ENCODE measurements around the gene PHPT1. TPM values are rescaled to one million over a fixed set of nuclear protein-coding genes. Genes with fewer than 3 reads are reported as not detected.
"Not testable (repeated sequence)": the region's sequence is repeated elsewhere in the genome, so short reads cannot be mapped to it uniquely, and the experiment has no call there.

Gene PHPT1
- total RNA-seq, 5 donors from 2014 or later (not counting 1 experiment from before 2014, with no cell fraction given) = 23.3 to 56.8 (median 43.5) TPM

DNA sequence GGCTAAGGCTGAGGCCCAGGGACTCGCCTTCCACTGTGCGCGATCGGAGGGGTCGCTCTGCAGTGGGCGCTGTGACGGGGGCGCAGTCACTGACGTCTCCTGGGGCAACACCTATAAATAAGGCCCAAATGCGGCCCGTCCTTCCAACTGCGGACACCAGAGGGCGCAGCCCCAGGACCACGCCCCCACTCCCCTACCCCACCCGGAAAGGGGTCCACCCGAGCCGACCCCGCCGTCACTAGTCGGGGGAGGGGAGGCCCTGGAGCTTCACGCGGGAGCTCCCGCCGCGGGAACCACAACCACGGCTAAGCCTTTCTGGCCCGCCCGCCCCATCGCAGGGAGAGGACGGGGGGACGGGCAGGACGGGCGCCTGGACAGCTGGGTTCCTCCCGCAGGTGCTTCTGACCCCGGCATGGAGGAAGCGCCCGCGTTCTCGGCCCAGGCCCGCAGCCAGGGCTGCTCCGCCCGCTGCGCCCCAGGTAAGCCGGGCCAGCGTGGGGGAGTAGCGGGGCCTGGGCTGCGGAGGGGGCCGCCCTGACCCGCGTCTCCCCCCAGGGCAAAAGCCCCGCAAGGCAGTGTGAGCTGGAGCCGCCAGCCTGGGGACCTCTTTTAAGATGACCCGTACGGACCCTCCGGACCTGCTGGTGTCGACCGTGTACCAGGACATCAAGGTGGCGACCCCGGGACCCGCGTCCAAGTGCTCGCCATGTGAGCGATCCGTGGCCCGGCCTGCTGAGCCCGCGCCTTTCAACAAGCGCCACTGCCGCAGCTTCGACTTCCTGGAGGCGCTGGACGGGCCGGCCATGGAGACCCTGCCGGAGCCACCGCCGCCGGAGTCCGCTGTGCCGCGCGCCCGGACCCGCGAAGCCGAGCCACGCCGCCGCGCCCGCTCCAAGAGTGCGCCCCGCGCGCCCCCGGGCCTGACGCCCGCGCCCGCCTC is 5.1 kb upstream of the PHPT1 start:
- H3K27ac Mint-ChIP-seq, POLR2A ChIA-PET: not testable (repeated sequence)
- CTCF ChIA-PET = interaction anchor here (0.7 to 2.1 kb wide), 4 partner anchors 36 to 191 kb away, joined by 3 to 8 read pairs (median 6); partner anchors contain the start of gene RABL6 (in 1 of the 2)

DNA sequence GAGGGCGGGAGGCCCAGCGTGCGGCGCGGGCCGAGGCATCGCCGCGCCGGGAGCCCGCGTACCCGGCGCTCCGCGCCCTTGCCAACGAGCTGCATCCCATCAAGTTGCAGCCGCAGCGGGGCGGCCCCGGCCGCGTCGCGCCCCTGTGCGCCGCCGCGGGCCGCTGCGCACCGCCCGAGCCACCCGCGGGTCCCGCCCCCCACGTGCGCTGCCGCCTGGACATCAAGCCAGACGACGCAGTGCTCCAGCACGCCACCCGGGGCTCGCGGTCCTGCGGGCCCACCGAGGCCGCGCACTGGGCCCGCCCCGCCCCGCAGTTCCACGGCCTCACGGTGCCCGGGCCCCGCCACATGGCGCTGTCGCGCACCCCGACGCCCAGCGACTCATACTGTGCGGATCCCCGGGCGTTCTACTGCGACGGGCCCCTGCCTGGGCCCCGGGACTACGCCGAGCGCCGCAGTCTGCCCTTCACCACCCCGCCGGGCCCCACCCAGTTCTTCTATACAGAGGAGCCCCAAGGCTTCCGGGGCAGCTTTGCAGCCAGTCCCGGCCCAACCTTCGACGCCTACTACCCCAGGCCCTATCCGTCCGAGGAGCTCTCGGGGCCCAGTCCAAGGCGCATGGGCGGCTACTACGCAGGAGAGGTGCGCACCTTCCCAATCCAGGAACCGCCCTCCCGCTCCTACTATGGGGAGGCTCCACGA is 4.3 kb upstream of the PHPT1 start:
- no peak overlapping the region for H3K4me3 ChIP-seq (ENCODE audit: control insufficient read depth in 1 of 2, extremely low read depth in 1 of 2, low read length in 1 of 2)
- 23% methylated on average over 88 of the region's 88 CpGs for WGBS (ENCODE audit: insufficient coverage)
- no peak overlapping the region for H3K27ac ChIP-seq (ENCODE audit: low read length)
- Mint-ChIP-seq H3K27ac (no peak overlapping the region), H3K36me3 (no peaks in the 10 kb centered on the region), H3K9me3 (no peaks in the 10 kb centered on the region), H3K4me1 (peaks cover 7 to 34% (median 26%) of the 10 kb centered on the region in 3 donors), H3K27me3 (peaks cover 6 to 24% of the 10 kb centered on the region in 2 donors), H3K4me3 (peak overlapping the region in 2 of 3 donors; percentile 13 to 54)
- DNase-seq (peak in 1 of 35 experiments; percentile 29), ATAC-seq (replicated peaks in 1 of 4) (no peak)
- H3K36me3 ChIP-seq (ENCODE audit: control insufficient read depth in 2 of 2, extremely low read depth in 1 of 2, insufficient read depth in 1 of 2, low read length in 1 of 2) = peaks cover 3 to 7% of the 10 kb centered on the region in 2 donors
- ChIA-PET POLR2A (no interaction called here), CTCF (no interaction called here)
- peaks cover 0 to 44% of the 10 kb centered on the region in 2 experiments for H3K27me3 ChIP-seq (replicated peaks in 1 of 2; ENCODE audit: control insufficient read depth in 2 of 2, extremely low read depth in 1 of 2, insufficient read depth in 2 of 2, low read length in 1 of 2)
- no peaks in the 10 kb centered on the region for H3K9me3 ChIP-seq
- peaks cover 14 to 70% of the 10 kb centered on the region in 2 experiments for H3K4me1 ChIP-seq (ENCODE audit: control insufficient read depth in 1 of 2, extremely low read depth in 1 of 2, insufficient read depth in 2 of 2, low read length in 2 of 2)

More for the DNA sequence above, 5.1 kb upstream of the PHPT1 start:
- H3K27ac ChIP-seq (ENCODE audit: low read length); H3K9me3 ChIP-seq; H3K36me3 ChIP-seq (ENCODE audit: control insufficient read depth in 2 of 2, extremely low read depth in 1 of 2, insufficient read depth in 1 of 2, low read length in 1 of 2); H3K36me3 Mint-ChIP-seq; H3K9me3 Mint-ChIP-seq: not testable (repeated sequence)
- WGBS (ENCODE audit: insufficient coverage) = 10% methylated on average over 94 of the region's 99 CpGs
- peak overlapping the region; percentile 57 to 64 (median 58) for H3K4me3 Mint-ChIP-seq
- H3K4me1 Mint-ChIP-seq = peaks cover 7 to 29% (median 23%) of the 10 kb centered on the region in 3 donors
- Histone ChIP-seq H3K4me3 (ENCODE audit: control insufficient read depth in 1 of 2, extremely low read depth in 1 of 2, low read length in 1 of 2) (peak overlapping the region in 1 of 2 donors; percentile 37), H3K27me3 (replicated peaks in 1 of 2; ENCODE audit: control insufficient read depth in 2 of 2, extremely low read depth in 1 of 2, insufficient read depth in 2 of 2, low read length in 1 of 2) (peaks cover 0 to 44% of the 10 kb centered on the region in 2 experiments), H3K4me1 (ENCODE audit: control insufficient read depth in 1 of 2, extremely low read depth in 1 of 2, insufficient read depth in 2 of 2, low read length in 2 of 2) (peaks cover 13 to 65% of the 10 kb centered on the region in 2 experiments)
- ATAC-seq (replicated peaks in 1 of 4) (peak in 1 of 4 experiments; percentile 32), DNase-seq (peak in 27 of 35 experiments; percentile 29 to 70 (median 55))
- peaks cover 6 to 24% of the 10 kb centered on the region in 2 donors for H3K27me3 Mint-ChIP-seq

DNA sequence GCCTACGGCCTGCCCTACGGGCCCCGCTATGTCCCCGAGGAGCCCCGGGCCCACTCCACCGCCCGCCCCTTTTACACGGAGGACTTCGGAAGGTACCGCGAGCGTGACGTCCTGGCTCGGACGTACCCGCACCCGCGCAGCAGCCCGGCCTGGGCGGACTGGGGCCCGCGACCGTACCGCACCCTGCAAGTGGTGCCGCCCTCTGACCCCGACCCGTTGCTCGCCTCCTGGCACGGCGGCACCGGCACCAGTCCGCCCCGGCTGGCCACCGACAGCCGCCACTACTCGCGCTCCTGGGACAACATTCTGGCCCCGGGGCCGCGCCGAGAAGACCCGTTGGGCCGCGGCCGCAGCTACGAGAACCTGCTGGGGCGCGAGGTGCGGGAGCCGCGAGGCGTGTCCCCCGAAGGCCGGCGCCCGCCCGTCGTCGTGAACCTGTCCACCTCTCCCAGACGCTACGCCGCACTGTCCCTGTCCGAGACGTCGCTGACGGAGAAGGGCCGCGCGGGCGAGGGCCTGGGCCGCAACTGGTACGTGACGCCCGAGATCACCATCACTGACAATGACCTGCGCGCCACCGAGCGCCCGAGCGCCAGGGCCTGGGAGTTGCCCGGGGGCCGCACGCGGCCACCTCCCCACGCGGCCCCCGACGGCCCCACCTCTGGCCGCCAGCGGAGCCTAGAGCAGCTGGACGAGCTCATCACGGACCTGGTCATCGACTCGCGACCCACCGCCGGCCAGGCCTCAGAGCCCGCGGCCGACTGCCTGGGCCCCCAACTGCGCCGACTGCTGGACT is 3.5 kb upstream of the PHPT1 start:
- no peaks in the 10 kb centered on the region for H3K9me3 ChIP-seq
- no peak overlapping the region for H3K4me3 ChIP-seq (ENCODE audit: control insufficient read depth in 1 of 2, extremely low read depth in 1 of 2, low read length in 1 of 2)
- CTCF ChIA-PET = no interaction called here
- H3K36me3 Mint-ChIP-seq = no peaks in the 10 kb centered on the region
- ATAC-seq (replicated peaks in 1 of 4) (no peak), DNase-seq (no peak)
- H3K27ac Mint-ChIP-seq = no peak overlapping the region
- no peaks in the 10 kb centered on the region for H3K9me3 Mint-ChIP-seq
- POLR2A ChIA-PET = no interaction called here
- peaks cover 16 to 77% of the 10 kb centered on the region in 2 experiments for H3K4me1 ChIP-seq (ENCODE audit: control insufficient read depth in 1 of 2, extremely low read depth in 1 of 2, insufficient read depth in 2 of 2, low read length in 2 of 2)
- peaks cover 6 to 24% of the 10 kb centered on the region in 2 donors for H3K27me3 Mint-ChIP-seq
- H3K4me3 Mint-ChIP-seq = peak overlapping the region in 1 of 3 donors; percentile 88
- H3K4me1 Mint-ChIP-seq = peaks cover 7 to 36% (median 26%) of the 10 kb centered on the region in 3 donors
- H3K27me3 ChIP-seq (replicated peaks in 1 of 2; ENCODE audit: control insufficient read depth in 2 of 2, extremely low read depth in 1 of 2, insufficient read depth in 2 of 2, low read length in 1 of 2) = peaks cover 0 to 44% of the 10 kb centered on the region in 2 experiments
- WGBS (ENCODE audit: insufficient coverage) = 43% methylated on average over 102 of the region's 102 CpGs
- no peak overlapping the region for H3K27ac ChIP-seq (ENCODE audit: low read length)
- H3K36me3 ChIP-seq (ENCODE audit: control insufficient read depth in 2 of 2, extremely low read depth in 1 of 2, insufficient read depth in 1 of 2, low read length in 1 of 2) = peaks cover 0 to 2% of the 10 kb centered on the region in 2 donors

DNA sequence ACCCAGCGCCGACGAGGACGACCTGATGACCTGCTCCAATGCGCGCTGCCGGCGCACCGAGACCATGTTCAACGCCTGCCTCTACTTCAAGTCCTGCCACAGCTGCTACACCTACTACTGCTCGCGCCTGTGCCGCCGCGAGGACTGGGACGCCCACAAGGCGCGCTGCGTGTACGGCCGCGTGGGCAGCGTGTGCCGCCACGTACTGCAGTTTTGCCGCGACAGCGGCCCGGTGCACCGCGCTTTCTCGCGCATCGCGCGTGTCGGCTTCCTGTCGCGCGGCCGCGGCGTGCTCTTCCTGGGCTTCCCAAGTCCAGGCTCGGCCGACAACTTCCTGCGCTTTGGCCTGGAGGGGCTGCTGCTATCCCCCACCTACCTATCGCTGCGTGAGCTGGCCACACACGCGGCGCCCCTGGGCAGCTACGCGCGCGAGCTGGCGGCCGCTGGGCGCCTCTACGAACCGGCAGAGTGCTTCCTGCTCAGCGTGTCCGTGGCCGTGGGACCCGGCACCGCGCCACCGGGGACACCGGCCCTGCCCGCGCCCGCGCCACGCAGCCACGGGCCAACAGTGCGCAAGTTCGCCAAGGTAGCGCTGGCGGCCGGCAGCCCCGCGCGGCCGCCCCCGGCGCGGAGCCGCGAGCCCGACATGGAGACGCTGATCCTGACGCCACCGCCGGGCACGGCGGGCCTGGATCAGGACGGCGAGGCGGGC is 2.7 kb upstream of the PHPT1 start:
- Mint-ChIP-seq H3K4me3 (peak overlapping the region in 2 of 3 donors; percentile 51 to 88), H3K4me1 (peaks cover 7 to 33% (median 26%) of the 10 kb centered on the region in 3 donors), H3K27ac (no peak overlapping the region), H3K27me3 (peaks cover 6 to 24% of the 10 kb centered on the region in 2 donors), H3K9me3 (no peaks in the 10 kb centered on the region), H3K36me3 (no peaks in the 10 kb centered on the region)
- 12% methylated on average over 98 of the region's 98 CpGs for WGBS (ENCODE audit: insufficient coverage)
- ATAC-seq (replicated peaks in 1 of 4) (no peak), DNase-seq (peak in 1 of 35 experiments; percentile 34)
- H3K4me3 ChIP-seq (ENCODE audit: control insufficient read depth in 1 of 2, extremely low read depth in 1 of 2, low read length in 1 of 2) = peak overlapping the region in 1 of 2 donors; percentile 1
- no peaks in the 10 kb centered on the region for H3K9me3 ChIP-seq
- H3K36me3 ChIP-seq (ENCODE audit: control insufficient read depth in 2 of 2, extremely low read depth in 1 of 2, insufficient read depth in 1 of 2, low read length in 1 of 2) = no peaks in the 10 kb centered on the region
- peaks cover 0 to 44% of the 10 kb centered on the region in 2 experiments for H3K27me3 ChIP-seq (replicated peaks in 1 of 2; ENCODE audit: control insufficient read depth in 2 of 2, extremely low read depth in 1 of 2, insufficient read depth in 2 of 2, low read length in 1 of 2)
- H3K4me1 ChIP-seq (ENCODE audit: control insufficient read depth in 1 of 2, extremely low read depth in 1 of 2, insufficient read depth in 2 of 2, low read length in 2 of 2) = peaks cover 16 to 77% of the 10 kb centered on the region in 2 experiments
- POLR2A ChIA-PET = no interaction called here
- no peak overlapping the region for H3K27ac ChIP-seq (ENCODE audit: low read length)
- CTCF ChIA-PET = interaction anchor here in 1 of 2 donors (0.6 kb wide), 1 partner anchor 40 kb away, joined by 5 read pairs; the partner anchor contains the start of gene TRAF2

DNA sequence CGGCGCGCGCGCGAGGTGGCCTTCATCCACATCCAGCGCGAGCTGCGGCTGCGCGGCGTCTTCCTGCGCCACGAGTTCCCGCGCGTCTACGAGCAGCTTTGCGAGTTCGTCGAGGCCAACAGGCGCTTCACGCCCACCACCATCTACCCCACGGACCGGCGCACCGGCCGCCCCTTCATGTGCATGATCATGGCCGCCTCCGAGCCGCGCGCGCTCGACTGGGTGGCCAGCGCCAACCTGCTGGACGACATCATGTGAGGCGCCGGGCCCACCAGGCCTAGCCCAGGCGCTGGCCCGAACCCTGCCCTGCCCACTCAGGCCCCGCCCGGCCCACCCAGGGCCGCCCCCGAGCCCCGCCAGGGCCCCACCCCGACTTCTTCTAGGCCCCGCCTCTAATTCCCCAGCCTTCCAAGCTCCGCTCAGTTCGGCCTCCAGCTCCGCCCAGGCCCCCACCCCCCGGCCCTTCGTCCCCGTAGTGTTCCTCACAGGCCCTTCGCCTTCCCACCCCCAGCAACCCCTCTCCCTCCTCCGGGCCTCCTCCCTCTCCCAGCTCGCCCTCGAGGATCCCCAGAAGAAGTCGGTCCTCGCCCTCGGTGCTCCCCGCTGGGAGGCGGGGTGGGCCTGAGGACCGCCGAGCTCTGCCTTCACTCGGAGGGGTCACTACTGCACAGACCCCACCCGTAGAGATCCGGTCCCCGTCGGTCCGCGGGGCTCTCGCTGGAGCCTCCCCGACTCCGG is 2.0 kb upstream of the PHPT1 start:
- Mint-ChIP-seq H3K36me3 (no peaks in the 10 kb centered on the region), H3K27me3 (peaks cover 6 to 24% of the 10 kb centered on the region in 2 donors), H3K4me3 (peak overlapping the region; percentile 73 to 88 (median 86)), H3K9me3 (no peaks in the 10 kb centered on the region), H3K27ac (peak overlapping the region in 1 of 2 donors; percentile 61), H3K4me1 (peaks cover 7 to 31% (median 23%) of the 10 kb centered on the region in 3 donors)
- peak in 2 of 35 experiments; percentile 20 to 38 for DNase-seq
- POLR2A ChIA-PET = no interaction called here
- no peak for ATAC-seq (replicated peaks in 1 of 4)
- Histone ChIP-seq H3K4me1 (ENCODE audit: control insufficient read depth in 1 of 2, extremely low read depth in 1 of 2, insufficient read depth in 2 of 2, low read length in 2 of 2) (peaks cover 16 to 70% of the 10 kb centered on the region in 2 experiments), H3K36me3 (ENCODE audit: control insufficient read depth in 2 of 2, extremely low read depth in 1 of 2, insufficient read depth in 1 of 2, low read length in 1 of 2) (peaks cover 0 to 2% of the 10 kb centered on the region in 2 donors), H3K4me3 (ENCODE audit: control insufficient read depth in 1 of 2, extremely low read depth in 1 of 2, low read length in 1 of 2) (peak overlapping the region; percentile 77 to 92), H3K27ac (ENCODE audit: low read length) (no peak overlapping the region), H3K27me3 (replicated peaks in 1 of 2; ENCODE audit: control insufficient read depth in 2 of 2, extremely low read depth in 1 of 2, insufficient read depth in 2 of 2, low read length in 1 of 2) (peaks cover 0 to 42% of the 10 kb centered on the region in 2 experiments), H3K9me3 (no peaks in the 10 kb centered on the region)
- 13% methylated on average over 59 of the region's 75 CpGs for WGBS (ENCODE audit: insufficient coverage)
- CTCF ChIA-PET = interaction anchor here in 1 of 2 donors (0.6 kb wide), 1 partner anchor 39 kb away, joined by 5 read pairs; the partner anchor contains the start of gene TRAF2
